Brain microvascular endothelial cell (primary cell): ENCODE measurements around the gene CDC20B.
A peak's percentile ranks its signal among the peaks of the same experiment; 100 is the strongest.

Source experiments
- DNase-seq: peaks from one replicate; pipeline ENCODE4 v3.0.0-alpha.2; 2020
- H3K27ac ChIP-seq: fragments of 250-450 bp; sonication (Bioruptor Pico); 2 replicates; pipeline ENCODE4 v1.5.1; 2020; ENCODE audit warnings: mild to moderate bottlenecking, moderate library complexity
- H3K27me3 ChIP-seq: fragments of 250-450 bp; sonication (Bioruptor Pico); replicated peaks from 2 replicates; pipeline ENCODE4 v1.5.1; 2020; ENCODE audit warnings: mild to moderate bottlenecking
- H3K36me3 ChIP-seq: fragments of 250-450 bp; sonication (Bioruptor Pico); replicated peaks from 2 replicates; pipeline ENCODE4 v1.5.1; 2020; ENCODE audit warnings: mild to moderate bottlenecking
- H3K4me3 ChIP-seq: 2 replicates; pipeline ENCODE4 v1.5.1; 2011; ENCODE audit warnings: low read depth, mild to moderate bottlenecking, control low read depth, low read length, moderate library complexity
- CTCF ChIP-seq: IDR thresholded peaks from 2 replicates; pipeline ENCODE4 v1.5.1; 2011; ENCODE audit warnings: low read depth, mild to moderate bottlenecking, moderate library complexity, low read length, control low read depth, inconsistent platforms; ENCODE audit errors: missing control alignments
- in situ Hi-C: cut with HindIII; loops from 2 replicates; pipeline ENCODE4 v1.10.0; 2017; ENCODE audit warnings: low sequenced_read_pairs, low pct_ligation_motif_present

CDC20B gene

GRCh38 chr5:55070968-55071367, 102.0 kb downstream of the CDC20B start:
- Histone ChIP-seq H3K27ac (no peak overlapping the region), H3K36me3 (no peaks in the 10 kb centered on the region), H3K4me3 (no peak overlapping the region), H3K27me3 (no peaks in the 10 kb centered on the region)
- TF ChIP-seq CTCF = no peak
- no peak for DNase-seq
- in situ Hi-C loops = no loop called here

DNA sequence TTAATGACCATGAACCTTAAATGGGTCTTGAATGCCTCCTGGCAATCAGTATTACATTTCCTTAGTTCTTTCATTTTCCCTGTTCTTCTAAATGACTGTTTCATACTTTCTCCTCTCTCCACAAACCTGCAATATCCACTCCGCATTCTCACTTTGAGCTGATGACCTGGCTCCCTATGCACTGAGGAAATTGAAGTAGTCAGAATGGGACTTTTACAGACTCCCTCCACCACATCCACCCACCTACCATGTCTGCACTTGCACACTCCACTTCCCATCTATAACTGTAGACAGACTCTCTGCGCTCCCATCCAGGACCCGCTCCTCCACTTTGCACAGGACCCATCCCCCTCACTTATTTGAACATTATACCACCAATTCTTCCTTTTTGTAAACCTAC, 106.7 kb downstream of the CDC20B start:
- no peak overlapping the region for H3K27ac ChIP-seq
- in situ Hi-C loops = no loop called here
- H3K27me3 ChIP-seq = no peaks in the 10 kb centered on the region
- H3K36me3 ChIP-seq = no peaks in the 10 kb centered on the region
- H3K4me3 ChIP-seq = no peak overlapping the region
- no peak for TF ChIP-seq CTCF
- no peak for DNase-seq

DNA sequence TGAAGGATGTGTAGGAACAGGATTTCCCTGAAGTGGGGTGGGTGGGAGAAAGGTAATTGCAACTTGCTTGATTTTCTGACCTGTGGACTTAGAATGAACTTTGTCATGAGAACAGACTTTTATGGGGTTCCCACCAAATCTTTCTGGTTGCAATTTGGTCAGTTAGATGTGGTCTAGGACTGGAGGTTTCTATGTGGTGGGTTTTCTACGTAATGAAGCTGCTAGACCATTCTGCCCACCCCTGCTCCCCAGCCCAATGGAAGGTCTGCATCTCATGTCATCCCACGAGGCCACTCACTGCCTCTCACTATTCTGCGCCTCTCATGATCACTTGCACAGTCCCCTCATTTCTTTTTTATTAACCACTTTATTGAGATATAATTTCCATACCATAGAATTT, 108.5 kb downstream of the CDC20B start:
- DNase-seq = no peak
- Histone ChIP-seq H3K4me3 (no peak overlapping the region), H3K36me3 (no peaks in the 10 kb centered on the region), H3K27me3 (no peaks in the 10 kb centered on the region), H3K27ac (no peak overlapping the region)
- TF ChIP-seq CTCF = no peak
- in situ Hi-C loops = no loop called here

DNA sequence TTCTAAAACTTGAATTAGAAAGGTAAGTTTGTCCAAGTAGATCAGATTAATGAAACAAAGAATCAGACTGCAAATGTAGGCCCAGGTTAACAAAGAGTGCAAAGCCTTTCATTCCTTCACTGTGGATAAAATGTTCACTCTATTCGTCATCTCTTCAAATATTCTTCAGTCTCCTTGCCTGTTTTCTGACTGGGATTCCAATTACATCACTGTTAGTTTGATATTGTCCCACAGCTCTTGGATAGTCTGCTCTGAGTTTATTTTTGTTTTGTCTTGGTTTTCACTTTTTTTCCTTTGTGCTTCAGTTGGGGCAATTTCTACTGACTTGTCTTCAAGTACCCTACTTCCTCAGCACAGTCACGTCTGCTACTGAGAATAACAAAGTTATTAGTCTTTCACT, 109.1 kb downstream of the CDC20B start:
- Histone ChIP-seq H3K27me3 (no peaks in the 10 kb centered on the region), H3K4me3 (no peak overlapping the region), H3K27ac (peak overlapping the region; percentile 53), H3K36me3 (no peaks in the 10 kb centered on the region)
- no peak for TF ChIP-seq CTCF
- in situ Hi-C loops = no loop called here
- DNase-seq = peak; percentile 12

DNA sequence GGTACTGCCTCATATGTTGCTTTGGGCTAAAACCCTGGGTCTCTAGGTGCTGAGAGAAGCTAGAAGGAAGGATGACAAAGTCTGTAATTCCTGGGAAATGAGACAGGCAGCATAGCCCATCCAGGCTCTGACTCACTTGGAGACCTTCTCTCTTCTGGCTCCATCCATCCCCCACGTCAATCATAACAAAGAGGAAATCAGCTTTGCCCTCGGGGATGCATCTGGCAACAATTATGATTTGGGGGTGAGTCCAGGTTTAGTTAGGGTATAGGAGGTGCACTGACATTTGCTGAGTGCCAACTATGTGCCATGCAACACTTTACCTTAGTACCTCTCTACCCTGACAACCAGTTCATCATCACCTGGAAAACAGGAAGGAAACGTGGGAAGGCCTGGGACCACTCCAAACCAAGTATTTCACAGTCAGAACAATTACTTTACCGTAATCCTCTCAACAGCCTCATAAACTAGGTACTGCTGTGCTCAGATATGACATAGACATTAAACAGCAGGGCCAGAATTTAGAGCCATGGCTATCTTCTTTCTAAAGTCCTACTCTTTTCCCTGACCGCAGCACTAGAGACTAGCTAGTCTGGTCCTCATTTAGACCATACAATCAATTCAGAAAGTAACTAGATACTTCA, 109.6 kb downstream of the CDC20B start:
- Histone ChIP-seq H3K27ac (peak overlapping the region; percentile 53), H3K4me3 (no peak overlapping the region), H3K36me3 (no peaks in the 10 kb centered on the region), H3K27me3 (no peaks in the 10 kb centered on the region)
- no peak for TF ChIP-seq CTCF
- in situ Hi-C loops = no loop called here
- peak; percentile 32 for DNase-seq
